Fibroblast of peridontal ligament (primary cell): ENCODE measurements around the gene ARHGEF16.

ENCODE experiments used
- DNase-seq: peaks from one replicate; pipeline ENCODE4 v3.0.0-alpha.2; 2010; ENCODE audit errors: extremely low read depth

Gene ARHGEF16

DNA sequence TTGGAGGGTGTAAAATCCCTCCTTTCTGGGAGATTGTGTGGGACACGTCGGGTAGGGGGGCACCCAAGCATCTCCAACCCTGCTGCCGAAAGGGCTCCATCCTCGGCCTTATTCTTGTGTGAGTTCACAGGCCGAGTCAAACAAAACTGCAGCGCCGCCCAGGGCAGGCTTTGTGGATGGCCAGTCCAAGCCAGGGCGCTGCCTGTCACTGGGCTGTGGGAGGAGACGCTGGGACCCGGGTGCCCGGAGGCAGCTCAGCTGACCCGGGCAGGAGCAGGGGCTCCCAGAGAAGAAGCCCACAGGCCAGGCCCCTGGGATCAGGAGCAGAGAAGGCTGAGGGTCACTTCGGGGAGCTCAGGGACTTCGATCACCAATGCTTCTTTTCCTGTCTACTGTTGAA is 31.8 kb upstream of the ARHGEF16 start:
- no peak for DNase-seq

GRCh38 chr1:3423245-3423829 is 31.1 kb upstream of the ARHGEF16 start:
- no peak for DNase-seq

DNA sequence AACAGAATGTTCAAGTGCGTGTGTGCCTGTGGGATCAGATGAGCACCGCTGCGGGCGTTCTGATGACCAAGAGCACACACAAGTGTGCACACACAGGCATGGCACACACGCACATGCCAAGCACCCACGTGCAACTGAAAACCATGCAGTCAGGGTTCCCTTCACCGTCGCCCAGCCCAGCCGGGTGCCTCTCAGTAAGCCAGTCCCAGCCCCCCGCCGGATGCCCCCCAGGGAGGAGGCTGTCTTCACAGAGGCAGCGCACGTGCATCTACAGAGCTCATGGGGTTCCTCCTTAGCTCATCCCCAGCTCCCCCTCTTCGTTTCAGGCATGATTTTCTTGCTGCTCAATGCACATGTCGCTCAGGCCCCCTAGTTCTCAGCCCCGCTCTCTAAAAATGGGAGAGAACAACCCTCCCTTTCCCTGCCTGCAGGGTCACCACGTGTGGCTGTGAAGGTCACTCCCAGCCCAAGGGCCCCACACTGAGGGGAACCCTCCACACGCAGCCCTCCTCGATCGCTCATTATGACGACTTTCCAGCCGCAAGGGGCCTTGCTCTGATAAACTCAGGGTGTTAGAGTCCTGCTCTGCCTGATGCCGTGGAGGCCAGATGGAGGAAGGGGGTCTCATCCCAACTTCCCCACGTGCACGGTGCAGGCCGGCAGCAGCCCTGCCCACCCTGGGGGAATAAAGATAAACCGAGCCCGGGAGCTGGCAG is 30.4 kb upstream of the ARHGEF16 start:
- DNase-seq, result no peak

GRCh38 chr1:3425486-3426215 is 28.8 kb upstream of the ARHGEF16 start:
- no peak for DNase-seq

DNA sequence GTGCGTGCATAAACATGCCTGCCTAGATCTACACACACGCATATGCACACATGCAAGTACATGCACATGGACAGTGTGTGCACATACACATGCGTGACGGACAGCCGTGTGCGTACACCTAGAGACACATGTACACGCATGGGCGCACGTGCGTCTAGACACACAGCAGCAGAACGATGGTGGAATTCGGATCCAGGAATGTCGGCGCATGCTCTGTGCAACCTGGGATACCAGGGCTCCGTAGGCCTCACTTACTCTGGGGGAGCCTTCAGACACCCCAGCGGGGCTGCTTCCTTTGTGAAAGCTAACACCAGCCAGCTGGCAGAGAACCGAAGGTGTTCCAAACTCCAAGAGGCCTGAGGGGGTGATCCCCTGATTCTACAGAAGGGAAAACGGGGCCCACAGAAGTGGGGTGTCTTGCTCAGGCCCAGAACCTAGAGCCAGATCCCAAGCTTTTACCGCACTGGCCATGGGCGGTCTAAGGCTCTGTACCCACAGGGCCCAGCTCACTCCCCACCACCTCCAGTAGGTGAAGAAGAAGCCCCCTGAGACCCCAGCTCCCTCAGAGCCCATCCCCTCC is 27.4 kb upstream of the ARHGEF16 start:
- DNase-seq, result no peak

- DNase-seq, result no peak
These were observed 26.5 kb upstream of the ARHGEF16 start for GRCh38 chr1:3427711-3428704.

- no peak for DNase-seq
These were observed 25.6 kb upstream of the ARHGEF16 start for GRCh38 chr1:3428899-3429298.

DNA sequence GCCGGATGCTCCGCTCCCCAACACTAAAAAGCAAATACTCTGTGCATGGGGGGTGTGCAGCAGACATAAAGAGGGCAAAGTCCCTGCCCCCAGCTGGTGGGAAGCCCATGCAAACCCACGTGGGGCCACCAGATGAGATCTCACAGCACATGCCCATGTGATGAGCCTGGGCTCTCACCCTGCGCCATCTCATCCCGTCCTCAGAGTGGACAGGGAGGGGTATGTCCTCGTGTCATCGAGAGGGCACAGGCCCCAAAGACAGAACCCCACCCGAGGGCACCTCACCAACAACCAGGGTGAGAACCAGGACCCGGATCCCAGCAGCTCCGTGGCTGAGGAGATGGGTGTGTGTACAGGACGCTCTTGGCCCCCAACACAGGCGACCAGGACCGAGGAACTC is 25.1 kb upstream of the ARHGEF16 start:
- no peak for DNase-seq

- no peak for DNase-seq
These were observed 24.7 kb upstream of the ARHGEF16 start for GRCh38 chr1:3429766-3430165.

DNA sequence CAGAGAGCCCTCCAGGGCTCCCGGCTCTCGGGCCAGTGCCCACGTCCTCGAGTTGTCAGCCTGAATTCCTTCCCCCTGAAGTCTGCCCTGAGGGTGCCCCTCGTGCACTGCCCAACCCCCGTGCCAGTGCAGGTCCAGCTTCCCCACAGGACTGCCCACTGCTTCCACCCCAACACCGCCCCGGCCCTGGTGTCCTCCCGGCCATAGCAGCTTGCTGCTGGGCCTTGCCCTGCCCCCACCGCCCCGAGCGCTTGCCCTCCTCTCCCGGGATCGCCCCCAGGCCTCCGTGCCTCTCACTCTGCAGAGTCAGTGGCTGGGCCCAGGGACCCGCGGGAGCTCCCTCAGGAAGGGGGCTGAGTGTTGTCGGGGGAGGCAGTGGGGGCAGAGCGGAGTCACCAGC is 24.1 kb upstream of the ARHGEF16 start:
- no peak for DNase-seq

- no peak for DNase-seq
These were observed 23.6 kb upstream of the ARHGEF16 start for GRCh38 chr1:3430820-3431219.

GRCh38 chr1:3431266-3431665 is 23.2 kb upstream of the ARHGEF16 start:
- no peak for DNase-seq

DNA sequence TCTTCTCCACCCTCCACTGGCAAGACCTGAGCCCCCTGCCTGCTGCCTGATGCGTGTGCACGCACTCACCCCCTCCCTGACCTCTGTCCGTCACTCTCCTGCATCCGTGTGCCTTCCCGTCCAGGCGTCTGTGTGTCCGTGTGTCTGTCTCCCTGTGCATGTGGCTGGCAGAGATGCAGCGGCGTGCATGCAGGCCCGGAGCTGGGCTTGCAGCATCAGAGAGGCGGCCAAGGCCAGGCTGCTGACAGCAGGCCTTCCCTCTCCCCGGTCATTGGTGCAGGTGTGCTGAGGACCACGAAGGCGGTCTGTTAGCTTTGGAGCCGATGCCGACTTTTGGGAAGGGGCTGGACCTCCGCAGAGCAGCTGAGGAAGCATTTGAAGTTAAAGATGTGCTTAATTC is 22.8 kb upstream of the ARHGEF16 start:
- no peak for DNase-seq

GRCh38 chr1:3432306-3432705 is 22.2 kb upstream of the ARHGEF16 start:
- DNase-seq, result no peak

GRCh38 chr1:3433076-3433475 is 21.4 kb upstream of the ARHGEF16 start:
- DNase-seq, result no peak

DNA sequence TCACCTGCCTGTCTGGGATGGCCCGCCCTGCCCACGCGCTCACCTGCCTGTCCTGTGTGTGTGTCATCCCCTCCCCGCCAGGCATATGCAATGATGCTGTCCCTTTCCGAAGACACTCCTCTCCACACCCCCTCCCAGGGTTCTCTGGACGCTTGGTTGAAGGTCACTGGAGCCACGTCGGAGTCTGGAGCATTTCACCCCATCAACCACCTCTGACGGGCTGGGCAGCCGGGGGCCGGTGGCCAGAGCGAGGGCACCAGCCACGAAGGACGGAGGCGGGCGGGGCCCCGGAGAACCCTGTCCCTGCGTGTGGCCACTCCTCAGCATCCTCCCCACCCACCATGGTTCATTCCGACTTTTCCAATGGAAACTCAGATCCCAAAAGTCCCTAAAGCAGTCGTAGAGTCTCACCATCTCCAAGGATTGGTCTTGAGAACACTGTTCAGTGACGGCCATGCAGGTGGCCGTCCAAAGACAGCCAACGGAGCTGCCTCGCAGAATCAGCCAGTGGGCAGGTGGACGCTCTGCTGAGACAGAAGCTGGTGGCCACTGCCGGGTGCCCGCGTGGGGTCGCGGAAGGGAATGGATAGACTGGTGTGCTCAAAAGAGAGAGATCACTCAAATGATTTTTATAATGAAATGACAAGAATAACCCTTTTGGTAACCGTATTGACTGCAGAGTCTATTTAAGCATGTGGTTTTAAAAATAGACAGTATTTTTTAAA is 20.7 kb upstream of the ARHGEF16 start:
- DNase-seq, result no peak

DNA sequence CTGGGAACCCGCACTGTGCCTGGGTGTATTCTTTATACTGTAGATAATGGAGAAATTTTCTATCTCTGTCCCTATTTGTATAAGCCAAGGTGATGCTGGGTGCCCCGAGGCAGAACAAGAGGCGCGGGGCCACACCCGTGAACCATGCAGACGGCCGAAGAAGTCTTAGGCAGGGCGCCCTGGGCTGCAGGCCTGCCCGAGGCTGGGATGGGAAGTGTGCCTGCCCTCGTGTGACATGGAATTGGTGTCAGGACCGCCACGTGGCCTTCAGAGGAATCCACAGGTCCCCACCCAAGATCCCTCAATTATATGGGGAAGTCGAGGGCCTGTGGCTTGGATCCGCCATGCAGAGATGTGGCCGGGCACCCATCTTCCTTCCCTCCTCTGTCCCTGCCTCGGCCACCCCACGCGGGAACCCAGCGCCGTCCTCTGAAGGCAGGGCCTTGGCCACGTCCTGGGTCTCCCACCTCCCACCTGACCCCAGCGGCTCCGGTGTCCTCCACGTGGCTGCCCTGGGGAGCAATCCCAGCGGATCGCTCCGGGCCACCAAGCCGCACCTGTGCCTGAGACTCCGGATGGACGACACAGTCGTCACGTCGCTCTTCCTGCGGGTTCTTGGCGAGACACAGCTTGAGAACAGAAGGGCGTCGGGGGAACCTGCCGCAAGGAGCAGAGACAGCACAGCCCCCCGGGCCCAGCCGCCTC is 19.9 kb upstream of the ARHGEF16 start:
- DNase-seq, result no peak

GRCh38 chr1:3435666-3436065 is 18.8 kb upstream of the ARHGEF16 start:
- no peak for DNase-seq

DNA sequence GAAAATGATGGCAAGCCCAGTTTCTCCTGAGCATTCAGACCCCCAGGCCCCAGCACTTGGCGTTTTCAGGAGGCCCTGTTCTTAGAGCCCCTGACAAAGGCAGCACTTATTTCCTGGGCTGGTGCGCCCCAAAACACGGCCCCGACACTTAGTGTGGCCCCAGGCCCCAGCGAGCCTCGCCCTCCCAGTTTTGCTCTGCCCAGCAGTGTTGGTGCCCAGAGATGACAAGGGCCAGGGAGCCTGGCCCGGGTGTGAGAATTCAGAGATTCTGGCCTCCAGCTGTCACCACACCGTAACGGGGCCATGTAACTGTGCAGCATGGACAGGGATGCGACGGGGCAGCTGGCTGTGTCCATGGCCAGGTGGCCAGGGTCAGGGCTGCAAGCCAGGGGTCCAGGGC is 18.0 kb upstream of the ARHGEF16 start:
- DNase-seq, result no peak

GRCh38 chr1:3436901-3437300 is 17.6 kb upstream of the ARHGEF16 start:
- DNase-seq, result no peak
